SK-N-DZ (cell line): Measurements from ENCODE around the gene SLC38A8.

Experiments used
- DNase-seq: peaks from one replicate; pipeline ENCODE4 v3.0.0-alpha.2; 2015; ENCODE audit warnings: low spot score

SLC38A8 gene

GRCh38 chr16:84049403-84050060, 6.9 kb upstream of the SLC38A8 start:
- no peak for DNase-seq

DNA sequence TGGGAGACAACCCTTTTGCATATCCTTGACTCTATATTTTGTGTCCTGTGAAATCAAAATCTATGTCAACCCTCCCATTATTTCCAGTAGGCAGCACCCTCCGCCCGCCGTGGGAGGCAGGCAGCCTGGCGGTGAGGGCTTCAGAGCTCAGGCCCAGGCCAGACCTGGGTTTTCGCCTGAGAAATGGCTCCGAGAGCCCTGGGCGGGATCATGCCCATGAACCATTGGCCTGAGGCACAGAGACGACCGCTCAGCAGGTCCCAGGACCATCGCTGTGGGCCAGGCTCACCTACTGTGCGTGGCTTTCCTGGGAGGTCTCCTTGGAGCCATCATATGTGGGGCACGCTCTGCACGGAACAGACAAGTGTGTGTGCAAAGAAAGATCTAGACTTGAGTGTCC, 6.3 kb upstream of the SLC38A8 start:
- no peak for DNase-seq

DNA sequence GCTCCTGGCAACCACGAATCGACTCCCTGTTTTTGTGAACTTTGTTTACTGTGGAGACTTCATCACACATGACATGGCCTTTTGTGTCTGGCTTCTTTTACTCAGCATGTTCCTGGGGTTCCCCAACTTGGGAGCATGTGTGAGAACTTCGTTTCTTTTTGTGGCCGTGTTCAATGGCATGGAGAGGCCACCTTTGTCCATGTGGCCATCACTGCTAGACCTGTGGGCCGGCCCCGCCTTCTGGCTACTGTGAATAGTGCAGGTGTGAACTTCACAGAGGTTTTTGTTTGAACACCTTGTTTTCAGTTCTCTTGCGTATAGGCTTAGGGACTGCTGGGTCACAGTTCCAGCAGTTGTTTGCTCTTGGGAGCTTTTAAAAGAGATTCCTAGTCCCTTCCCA, 5.7 kb upstream of the SLC38A8 start:
- no peak for DNase-seq

- DNase-seq, result no peak
Observed at GRCh38 chr16:84047626-84048025, 5.0 kb upstream of the SLC38A8 start.

- DNase-seq, result no peak
Observed at GRCh38 chr16:84047206-84047605, 4.6 kb upstream of the SLC38A8 start.

- no peak for DNase-seq
Observed at GRCh38 chr16:84045818-84046470, 3.3 kb upstream of the SLC38A8 start.

GRCh38 chr16:84045001-84045817, 2.6 kb upstream of the SLC38A8 start:
- no peak for DNase-seq

- peak; percentile 69 for DNase-seq
Observed at GRCh38 chr16:84044118-84044488, 1.5 kb upstream of the SLC38A8 start.

GRCh38 chr16:84043486-84044117, 1.0 kb upstream of the SLC38A8 start:
- no peak for DNase-seq

DNA sequence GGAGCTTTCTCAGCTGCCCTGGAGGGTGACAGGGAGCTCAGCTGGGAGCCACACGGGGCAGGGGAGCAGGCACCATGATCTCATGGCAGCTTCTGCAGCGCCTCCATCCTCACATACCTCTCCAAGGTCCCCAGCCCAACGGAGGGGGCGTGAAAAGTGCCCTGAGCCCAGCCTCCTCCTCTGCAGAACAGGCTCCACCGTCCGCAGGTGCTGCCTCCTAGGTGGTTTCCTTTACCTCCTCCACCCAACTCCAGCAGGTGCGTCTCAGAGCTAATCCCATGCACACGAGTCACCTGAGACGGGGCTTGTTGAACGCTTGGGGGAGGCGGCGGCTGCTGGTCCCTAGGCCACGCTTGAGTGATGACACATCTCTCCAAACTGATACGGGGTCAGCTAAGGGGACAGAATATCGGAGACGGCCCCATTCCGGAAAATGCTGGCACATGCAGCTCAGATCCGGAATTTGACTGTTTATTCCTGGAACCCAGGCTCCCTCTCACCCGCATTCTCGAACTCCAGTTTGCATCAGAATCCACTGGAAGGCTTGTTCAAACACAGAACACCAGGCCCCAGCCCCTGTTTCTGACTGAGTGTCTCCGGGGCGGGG, 387 bp upstream of the SLC38A8 start:
- no peak for DNase-seq

DNA sequence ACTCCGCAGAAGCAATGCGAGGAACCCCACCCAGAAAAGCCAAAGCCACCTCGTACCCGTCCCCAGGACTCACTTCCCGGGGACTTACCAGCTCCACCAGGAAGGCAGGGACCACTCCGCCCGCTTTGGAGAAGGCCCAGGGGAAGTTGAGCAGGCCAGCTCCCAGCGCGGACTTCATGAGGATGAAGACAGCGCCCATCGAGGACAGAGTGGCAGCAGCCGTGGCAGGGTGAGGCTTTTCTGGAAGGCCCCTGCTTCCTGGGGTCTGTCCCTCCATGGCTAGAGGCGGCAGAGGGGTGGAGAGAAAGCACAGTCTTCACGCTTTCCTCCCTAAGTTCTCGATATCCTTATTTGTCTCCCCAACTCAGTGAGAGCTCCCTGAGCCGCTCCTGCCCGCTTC, 714 bp downstream of the SLC38A8 start:
- no peak for DNase-seq

DNA sequence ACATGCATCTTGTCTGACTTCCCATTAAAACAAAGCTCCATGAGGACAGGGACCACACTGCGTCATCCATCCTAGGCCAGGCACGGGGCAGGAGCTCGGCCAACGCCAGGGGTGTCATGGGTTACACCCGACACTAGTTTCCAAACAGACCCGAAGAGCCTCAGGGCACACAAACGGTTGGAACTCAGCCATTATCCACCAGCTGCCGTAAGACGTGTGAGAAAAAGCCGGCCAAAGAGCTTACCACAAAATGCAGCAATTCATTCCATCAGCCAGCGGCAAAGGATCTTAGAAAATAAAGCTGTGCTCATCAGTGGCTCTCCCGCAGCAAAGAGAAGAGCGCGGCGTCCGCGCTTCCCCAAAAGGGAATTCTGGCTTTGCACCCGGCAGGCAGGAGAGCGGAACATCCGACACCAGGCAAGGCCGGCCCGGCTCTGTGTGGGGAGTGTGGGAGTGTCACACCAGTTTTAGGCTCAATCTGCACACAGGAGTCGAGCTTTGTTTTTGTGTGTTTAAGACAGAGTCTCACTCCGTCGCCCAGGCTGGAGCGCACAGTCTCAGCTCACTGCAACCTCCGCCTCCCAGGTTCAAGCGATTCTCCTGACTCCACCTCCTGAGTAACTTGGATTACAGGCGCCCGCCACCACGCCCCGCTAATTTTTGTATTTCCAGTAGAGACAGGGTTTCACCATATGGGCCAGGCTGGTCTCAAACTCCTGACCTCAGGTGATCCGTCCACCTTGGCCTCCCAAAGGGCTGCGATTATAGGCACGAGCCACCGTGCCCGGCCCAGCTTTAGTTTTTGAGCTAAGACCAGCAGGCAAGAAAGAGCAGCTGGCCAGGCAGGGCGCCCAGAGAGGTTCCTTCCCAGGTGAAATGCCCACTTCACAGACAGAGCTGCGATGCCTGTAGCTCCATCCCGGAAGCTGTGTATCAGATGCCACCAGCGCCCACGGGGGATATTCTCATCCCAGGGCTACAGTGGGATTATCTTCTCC, 1.5 kb downstream of the SLC38A8 start:
- DNase-seq, result no peak

GRCh38 chr16:84040226-84040822, 2.3 kb downstream of the SLC38A8 start:
- no peak for DNase-seq

DNA sequence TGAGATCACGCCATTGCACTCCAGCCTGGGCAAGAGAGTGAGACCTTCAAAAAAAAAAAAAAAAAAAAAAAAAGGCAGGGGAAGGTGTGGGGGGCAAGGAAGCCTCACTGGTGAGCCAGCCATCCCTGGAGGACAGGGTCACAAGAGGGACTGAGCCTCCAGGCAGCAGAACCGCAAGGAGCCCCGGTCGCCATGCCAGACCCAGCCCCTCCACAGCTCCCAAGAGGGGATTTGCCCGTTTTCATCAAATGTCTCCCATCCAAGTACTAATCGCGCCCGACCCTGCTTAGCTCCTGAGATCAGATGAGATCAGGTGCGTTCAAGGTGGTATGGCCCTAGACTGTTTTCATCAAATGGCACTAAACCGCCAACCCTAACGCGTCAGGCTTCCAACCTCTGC, 2.9 kb downstream of the SLC38A8 start:
- DNase-seq, result no peak

DNA sequence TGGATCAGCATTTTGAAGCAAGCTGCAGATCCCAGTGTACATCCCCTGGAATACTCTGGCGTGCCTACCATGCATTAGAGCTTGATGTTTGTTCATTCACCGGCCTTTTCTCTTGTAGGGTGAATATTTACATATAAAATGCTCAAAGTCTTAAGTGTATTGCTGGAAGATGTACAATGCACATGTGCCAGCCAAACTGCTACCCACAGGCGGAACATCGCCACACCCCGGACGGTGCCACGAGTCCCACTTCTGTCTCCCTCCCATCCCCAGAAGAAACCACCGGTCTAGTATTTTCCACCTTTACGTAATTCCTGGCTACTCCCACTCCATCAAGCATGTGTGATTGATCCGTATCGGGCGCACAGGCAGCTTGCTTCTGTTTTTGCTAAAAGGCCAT, 4.1 kb downstream of the SLC38A8 start:
- no peak for DNase-seq

GRCh38 chr16:84036982-84037425, 5.6 kb downstream of the SLC38A8 start:
- no peak for DNase-seq

DNA sequence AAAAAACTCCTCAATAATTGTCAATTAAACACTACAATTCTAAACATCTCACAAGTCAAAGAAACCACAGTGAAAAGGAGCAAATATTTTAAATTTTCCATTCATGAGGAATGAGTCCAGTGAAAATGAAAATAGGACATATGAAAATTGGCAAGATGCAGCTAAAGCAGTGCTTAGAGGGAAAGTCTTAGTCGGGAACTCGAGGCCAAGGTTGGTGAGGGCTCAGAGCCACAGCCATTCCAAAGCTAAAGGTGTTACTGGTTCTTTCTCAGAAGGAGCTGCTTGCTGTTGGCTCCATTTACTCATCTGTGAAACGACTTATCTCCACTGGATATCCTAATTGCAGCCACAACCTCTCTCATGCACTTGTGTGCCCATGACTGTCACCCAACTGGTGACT, 6.5 kb downstream of the SLC38A8 start:
- no peak for DNase-seq

DNA sequence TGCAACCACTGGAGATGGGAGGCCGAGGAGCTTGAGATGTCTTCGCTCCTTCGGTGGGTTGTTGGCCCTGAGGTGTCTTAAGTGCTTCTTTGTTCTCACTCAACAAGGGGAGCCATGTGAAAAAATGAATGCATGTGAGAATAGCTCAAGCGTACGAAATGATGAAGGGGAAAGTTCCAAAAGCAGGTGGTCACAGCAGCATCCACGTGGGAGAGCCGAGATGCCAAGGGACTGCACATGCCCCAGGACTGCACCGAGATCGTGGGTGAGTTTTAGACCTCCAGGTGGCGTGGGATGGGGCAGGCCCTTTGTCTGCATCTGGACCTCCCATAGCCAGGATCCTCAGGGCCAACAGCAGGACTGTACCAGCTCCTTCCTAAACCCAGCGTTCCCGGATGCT, 8.1 kb downstream of the SLC38A8 start:
- DNase-seq, result no peak

DNA sequence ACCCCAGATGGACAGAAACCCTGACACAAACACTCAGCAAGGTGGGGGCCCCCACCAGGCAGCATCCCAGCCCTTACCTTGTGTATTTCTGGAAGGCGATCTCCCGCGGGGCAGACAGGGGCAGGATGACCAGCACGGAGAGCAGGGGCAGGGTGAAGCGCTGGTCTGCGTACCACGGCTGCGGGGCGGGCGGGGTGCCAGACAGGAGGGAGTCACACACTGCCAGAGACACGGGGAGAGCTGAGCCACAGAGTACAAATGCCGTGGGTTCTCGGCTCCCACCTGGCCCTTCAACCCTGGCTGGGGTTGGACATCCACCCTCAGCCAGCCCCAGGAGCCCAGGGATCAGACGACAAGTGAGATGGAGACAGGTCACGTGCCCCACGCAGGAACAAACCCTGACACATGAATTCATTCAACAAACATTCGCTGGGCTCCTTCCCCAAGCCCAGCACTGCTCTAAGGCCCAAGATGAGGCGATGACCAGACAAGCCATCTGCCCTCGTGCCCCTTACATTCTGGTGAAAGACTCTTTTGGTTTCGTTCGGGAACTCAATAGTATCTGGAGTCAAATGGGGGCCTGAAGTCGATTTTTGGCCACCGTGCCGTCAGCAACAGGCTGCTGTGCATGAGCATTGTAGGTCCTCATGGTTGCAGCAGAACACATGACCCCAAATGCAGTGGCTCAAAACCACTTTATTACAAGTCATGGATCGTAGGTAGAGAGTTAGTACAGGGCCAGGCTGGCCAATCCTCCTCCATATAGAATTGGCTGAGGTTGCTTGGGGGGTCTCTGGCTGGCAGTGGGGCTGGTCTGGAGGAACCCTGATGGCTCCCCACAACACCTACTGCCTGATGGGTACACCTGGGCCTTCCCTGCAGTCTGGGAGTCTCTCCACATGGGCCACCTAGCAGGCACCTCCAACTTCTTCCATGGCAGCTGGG, 9.1 kb downstream of the SLC38A8 start:
- DNase-seq, result no peak
